B cell (primary cell): ENCODE results near the gene FRMD4A.

ENCODE experiments used
- CTCF ChIP-seq: fragments of 200-600 bp; IDR thresholded peaks from one replicate; pipeline ENCODE4 v1.8.0; 2022; ENCODE audit warnings: antibody characterized with exemption, mild to moderate bottlenecking
- EZH2 ChIP-seq: IDR thresholded peaks from 2 replicates; pipeline ENCODE4 v1.6.1; 2012; ENCODE audit warnings: borderline replicate concordance, low read depth, mild to moderate bottlenecking, moderate library complexity, low read length; ENCODE audit not compliant: insufficient read depth, poor library complexity, severe bottlenecking

GRCh38 chr10:13917791-13918190 is 412.9 kb downstream of the FRMD4A start:
- TF ChIP-seq CTCF: no peak
- TF ChIP-seq EZH2: no peak
